Stimulated activated CD8-positive, alpha-beta memory T cell treated with anti-CD3 and anti-CD28 coated beads, Interleukin-2, amount 100 ng/mL, for 1 hour (primary cell): ENCODE measurements around the gene NF2.

Experiments used
- DNase-seq, 2 donors: peaks; one replicate each; pipeline ENCODE4 v3.0.0-alpha.2; 2020; ENCODE audit warnings: low read depth in 2 of 2

Gene NF2

DNA sequence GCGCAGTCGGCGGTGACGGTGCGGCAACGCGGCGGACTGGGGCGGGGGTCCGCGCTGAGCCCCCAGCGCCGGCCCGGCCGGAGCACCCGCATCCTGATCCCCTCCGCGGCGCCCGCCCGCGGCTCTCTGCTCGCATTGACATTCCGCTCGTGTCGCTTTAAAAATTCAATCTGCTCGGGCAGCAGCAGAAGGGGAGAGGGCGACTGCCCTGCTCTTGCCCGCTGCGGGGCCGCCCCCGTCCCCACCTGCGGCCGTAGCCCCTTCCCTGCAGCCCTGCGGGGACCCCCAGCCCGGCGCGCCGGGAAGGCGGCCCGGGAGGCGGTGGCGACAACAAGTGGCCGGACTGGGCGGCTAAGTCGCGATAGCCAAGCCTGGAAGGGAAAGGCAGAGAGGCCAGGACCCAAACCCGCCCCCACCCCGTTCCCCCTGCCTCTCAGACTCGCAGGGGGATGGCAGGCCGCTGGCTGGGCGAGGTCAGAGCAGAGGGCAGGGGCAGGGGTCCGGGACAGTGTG, 117.4 kb downstream of the NF2 start:
- DNase-seq = no peak

GRCh38 chr22:29722151-29722550, 118.7 kb downstream of the NF2 start:
- no peak for DNase-seq

- no peak for DNase-seq
Observed at GRCh38 chr22:29722587-29722986, 119.2 kb downstream of the NF2 start.

DNA sequence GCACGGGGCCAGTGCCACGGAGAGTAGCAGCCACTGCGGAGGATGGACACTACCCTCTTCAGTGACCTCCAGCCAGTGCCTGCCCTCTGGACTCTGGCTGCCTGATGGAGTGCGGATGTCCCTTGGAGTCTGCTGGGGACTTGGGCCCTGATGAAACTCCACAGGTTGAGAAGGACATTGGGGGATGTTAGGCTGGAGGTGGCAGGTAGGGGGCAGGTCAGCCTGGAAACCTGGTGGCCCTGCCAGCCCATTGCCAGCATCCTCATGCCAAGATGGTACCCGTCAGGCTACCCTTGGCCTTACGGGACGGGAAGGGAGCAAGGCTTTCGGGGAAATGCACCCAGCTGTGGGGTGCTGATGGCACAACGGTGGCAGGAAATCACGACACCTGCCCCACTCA, 120.3 kb downstream of the NF2 start:
- DNase-seq = no peak

DNA sequence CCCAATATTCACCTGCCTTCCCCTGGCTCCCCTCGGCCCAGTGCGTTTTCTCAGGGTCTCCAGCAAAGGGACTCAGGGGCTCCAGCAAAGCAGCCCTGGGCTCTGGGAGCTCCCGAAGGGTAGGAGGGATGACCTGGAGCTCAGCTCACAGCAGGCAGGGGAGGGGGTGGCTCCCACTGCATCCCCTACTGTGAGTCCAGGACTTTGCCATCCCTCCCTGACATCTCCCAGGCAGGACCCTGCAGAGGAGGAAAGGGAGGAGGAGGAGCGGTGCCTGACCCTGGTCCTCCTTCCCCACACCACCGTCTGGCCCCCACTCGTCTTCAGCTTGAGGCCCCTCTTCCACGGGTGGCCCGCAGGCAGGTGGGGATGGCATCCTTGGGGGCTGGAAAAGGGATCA, 121.4 kb downstream of the NF2 start:
- DNase-seq = no peak

GRCh38 chr22:29726106-29726505, 122.7 kb downstream of the NF2 start:
- no peak for DNase-seq

DNA sequence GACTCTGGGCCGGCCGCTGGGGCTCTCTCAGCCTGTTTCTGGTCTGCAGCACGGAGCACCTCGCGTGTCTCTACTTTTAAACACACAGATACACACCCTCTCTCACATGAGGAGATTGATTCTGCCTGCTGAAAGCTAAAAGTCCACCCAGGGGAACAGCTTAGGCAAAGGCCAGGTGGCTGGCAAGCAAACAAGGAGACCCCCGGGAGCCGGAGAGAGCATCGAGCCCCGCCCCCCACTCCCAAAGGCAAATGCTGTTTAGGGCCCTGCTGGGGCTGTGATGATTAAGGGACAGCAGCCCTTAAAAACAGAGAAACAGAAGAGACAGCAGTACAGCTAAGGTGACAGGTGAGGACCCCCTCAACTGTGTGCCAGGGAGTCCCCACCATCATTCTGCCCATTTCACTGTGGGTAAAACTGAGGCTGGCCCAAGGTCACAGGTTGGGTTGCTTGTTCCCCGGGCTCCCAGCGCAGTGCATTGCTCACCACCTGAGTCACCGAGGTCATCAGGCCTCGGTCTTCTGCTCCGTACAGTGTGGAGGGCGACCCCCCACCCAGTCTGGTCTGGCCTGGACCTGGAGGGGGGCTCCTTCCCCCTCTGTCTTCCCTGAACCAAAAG, 123.2 kb downstream of the NF2 start:
- DNase-seq = no peak

DNA sequence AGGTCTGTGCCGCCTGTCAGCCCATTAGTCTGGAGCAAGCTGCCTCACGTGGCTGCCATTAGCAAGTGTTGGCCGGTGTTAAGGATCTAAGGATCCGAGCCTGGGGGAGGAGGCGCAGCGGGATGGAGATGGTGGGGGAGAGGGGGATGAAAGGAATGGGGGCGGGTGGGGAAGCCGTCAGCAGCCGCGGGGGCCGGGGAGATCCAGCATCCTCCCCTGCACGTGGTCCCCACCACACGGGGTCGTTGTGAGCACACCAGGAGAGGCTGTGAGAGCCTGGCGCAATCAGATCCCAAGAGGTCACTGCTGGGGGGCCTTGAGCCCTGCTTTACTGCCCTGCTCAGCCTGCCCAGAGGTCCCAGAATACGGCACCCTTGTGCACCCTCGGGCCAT, 123.7 kb downstream of the NF2 start:
- no peak for DNase-seq

GRCh38 chr22:29729161-29729560, 125.7 kb downstream of the NF2 start:
- no peak for DNase-seq

- no peak for DNase-seq
Observed at GRCh38 chr22:29731058-29731850, 127.8 kb downstream of the NF2 start.

- DNase-seq = no peak
Observed at GRCh38 chr22:29732883-29733282, 129.4 kb downstream of the NF2 start.

DNA sequence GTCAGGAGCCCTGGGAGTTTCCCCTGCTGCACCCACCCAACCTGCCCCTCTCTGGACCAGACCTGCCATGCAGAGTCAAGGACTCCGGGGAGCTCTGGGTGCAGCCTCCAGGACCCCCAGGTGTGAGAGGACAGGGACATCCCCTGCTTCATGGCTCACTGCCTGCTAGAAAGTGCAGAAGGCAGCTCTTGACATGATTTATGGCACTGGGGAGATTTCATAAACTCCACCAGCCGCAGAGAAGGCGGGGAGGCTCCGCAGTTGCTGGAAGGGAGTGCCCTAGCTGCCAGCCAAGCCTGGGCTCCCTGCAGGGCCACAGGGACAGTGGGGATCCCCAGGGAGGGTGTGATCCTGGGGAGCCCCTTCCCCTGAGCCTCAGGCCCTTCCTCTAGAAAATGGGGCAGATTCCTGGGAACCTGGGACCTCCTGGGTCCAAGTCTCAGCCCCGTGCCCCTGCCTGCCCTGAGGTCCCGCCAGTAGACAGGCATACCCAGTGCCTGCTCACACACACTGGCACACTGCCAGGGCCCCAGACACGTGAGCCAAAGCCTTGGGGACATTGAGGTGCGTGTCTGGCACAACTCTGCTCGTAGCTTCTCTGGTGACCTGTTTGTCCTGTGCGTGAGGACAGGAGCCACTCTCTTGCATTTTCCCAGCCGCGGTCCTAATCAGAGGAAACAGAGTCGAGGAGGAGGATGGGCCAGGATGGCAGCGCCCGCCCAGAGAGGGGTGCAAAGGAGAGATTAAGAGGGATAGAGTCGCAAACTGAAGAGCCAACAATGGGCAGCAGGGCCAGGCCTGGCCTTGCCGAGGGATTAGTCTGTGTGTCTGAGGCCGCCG, 130.1 kb downstream of the NF2 start:
- no peak for DNase-seq

- DNase-seq = no peak
Observed at GRCh38 chr22:29734406-29734805, 131.0 kb downstream of the NF2 start.

- no peak for DNase-seq
Observed at GRCh38 chr22:29734838-29735237, 131.4 kb downstream of the NF2 start.

DNA sequence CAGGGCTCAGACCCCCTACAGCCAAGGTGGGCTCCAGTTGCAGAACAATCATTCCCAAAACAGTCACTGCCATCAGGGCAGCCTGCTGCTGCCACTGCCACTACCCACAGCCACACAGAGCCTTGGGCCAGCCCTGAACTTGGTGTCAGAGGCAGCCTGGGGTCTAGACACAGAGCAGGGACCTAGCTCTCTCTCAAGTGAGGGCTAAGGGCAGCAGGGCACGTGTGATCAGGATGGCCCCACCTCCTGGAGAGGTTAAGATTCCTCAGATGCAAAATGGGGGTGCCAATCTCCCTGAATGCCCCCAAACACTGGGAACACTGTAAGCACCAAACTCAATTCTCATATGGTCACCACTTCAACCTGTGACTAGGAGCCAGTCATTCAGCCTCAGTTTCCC, 132.0 kb downstream of the NF2 start:
- DNase-seq = no peak

DNA sequence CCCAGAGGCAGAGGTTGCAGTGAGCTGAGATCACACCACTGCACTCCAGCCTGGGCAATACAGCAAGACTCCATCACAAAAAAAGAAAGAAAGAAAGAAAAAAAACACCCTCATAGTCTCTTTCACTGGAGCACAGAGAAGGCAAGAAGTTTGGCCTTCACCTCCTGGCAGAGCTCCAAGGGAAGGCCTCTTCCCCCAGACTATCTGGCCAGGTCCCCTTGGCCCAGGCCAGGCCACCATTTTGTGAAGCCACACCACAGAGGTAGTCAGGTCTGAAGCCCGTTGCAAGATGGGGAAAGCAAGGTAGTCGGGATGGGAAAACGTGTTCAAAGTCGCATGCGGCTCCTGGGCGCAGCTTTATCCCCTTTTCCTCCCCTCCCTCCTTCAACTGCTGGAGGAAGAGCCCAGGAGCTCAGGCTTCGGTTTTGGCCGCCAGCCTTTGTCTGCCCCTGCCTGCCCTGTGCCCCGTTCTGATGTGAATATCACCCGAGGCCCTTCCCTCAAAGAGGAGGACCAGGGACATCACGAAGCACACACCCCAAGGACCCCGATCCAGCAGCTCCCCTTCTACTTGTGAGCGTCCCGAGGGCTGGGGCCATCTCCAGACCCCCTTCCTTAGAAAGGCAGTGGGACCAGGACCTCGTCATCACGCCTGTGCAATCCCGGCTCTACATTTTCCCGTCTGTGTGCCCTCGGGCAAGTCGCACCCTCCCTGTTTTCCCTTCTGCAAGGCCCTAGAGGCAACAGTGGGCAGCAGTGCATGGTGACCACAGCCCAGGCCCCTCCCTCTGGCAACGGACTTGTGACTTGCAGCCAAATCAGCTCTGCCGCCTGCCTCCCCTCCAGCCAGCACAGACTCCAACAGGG, 134.1 kb downstream of the NF2 start:
- no peak for DNase-seq

DNA sequence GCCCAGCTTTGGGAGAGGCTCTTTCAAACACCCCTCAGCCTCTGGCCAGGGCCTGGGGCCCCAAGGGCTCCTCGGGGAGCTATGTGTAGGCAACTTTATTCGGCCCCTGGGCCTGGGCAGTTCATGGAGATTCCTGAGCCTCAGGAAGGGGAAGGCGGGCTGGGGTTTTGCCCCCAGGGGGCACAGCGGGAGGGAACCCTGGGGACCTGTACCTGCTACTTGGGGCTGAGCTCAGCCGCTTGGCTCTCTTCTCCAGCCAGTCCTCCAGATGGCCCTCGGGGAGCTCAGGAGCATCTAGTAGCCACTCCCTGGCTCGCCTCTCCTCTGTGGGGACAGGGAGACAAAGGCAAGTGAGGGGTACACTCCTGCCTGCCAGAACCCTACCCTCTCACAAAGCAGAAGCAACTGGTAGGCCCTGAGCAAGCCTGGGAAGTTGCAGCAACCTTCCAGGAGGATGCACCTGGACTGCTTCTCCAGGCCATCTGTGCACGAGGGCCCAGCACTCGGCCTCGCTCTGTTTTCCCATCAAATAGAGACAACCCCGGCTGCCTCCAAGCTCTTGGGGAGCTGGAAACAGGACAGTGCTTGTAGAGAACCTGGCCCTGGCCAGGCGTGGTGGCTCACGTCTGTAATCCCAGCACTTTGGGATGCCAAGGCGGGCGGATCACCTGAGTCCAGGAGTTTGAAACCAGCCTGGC, 134.8 kb downstream of the NF2 start:
- DNase-seq = no peak

DNA sequence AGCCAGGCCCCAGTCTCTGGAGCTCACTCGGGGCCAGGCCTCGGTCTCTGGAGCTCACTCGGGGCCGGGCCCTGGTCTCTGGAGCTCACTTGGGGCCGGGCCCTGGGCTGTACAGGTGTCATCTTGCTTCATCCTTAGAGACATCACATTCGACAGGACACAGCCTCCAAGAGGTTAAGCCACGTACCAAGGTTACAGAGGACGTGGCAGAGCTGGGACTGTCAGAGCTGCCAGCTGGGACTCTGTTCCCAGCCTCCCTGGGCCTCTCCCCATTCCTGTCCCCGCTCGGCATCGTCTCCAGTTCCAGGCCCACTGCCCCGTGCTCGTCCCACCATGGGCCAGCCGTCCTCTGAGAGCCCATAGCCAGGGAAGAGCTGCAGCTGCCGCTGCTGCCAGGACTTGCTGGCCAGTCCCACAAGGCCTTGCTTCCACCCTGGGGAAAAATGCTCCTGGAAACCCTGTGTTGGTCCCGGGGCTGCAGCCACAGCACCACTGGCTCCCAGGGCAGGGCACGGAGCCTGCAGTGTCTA, 136.0 kb downstream of the NF2 start:
- DNase-seq = no peak

DNA sequence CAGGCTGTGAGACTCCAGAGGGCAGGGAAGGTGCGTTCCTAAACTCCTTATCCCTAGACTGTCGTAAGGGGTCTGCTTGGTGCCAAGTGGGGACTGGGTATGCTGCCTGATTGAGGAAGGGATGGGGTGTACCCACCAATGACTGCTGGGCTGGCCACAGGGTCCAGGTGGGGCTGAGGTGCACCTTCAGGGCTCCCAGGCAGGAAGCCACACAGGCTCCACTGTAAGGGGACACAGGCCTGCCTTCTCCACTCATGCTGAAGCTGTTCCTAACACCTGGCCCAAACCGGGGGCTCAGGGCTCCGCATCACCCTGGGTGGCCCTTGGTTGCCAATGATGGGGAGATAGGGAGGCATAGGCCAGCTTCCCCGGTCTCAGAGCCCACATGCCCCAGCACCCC, 136.8 kb downstream of the NF2 start:
- DNase-seq = no peak

DNA sequence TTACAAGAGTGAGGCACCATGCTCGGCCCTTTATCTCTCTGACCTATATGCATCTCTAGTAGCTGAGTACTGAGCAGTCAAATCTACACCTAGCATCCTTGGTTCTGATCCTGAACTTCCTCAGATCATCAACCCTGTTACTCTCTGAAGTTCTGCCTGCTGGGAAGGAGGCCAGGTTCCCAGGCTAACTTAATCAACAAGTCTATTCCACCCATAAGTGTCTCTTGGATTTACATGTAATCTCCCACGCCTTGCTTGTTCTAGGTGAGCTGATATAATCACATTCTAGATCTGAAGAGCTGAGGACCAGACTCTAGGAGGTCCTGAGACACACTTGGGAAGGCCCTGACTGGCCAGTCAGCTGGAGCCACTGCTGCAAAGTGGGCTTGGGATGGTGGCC, 138.5 kb downstream of the NF2 start:
- DNase-seq = no peak

DNA sequence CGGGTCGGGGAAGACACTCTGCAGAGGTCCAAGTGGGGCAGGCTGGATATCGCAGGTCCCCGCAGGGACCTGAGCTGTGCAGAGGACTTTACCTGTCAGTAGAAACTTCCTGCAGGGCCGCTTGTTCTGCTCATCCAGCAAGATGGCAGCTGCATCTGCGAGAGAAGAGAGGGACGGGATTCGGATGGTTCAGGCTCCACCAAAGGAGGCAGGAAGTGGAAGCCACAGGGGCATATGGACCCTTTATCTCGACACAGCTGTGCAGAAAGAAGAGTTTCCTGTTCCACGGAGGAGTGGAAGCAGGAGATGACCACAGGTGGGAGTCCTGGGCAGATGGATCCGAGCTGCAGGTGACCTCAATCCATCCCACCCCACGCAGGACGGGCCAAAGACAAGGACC, 138.9 kb downstream of the NF2 start:
- DNase-seq = no peak
